GM12873 (cell line): ENCODE measurements around the gene TMEM233.

Source experiments
- CTCF ChIP-seq: IDR thresholded peaks from 2 replicates; pipeline ENCODE4 v1.5.1; 2012; ENCODE audit warnings: low read depth, mild to moderate bottlenecking, moderate library complexity, low read length, control low read depth; ENCODE audit not compliant: insufficient read depth; ENCODE audit errors: missing control alignments

The TMEM233 gene

DNA sequence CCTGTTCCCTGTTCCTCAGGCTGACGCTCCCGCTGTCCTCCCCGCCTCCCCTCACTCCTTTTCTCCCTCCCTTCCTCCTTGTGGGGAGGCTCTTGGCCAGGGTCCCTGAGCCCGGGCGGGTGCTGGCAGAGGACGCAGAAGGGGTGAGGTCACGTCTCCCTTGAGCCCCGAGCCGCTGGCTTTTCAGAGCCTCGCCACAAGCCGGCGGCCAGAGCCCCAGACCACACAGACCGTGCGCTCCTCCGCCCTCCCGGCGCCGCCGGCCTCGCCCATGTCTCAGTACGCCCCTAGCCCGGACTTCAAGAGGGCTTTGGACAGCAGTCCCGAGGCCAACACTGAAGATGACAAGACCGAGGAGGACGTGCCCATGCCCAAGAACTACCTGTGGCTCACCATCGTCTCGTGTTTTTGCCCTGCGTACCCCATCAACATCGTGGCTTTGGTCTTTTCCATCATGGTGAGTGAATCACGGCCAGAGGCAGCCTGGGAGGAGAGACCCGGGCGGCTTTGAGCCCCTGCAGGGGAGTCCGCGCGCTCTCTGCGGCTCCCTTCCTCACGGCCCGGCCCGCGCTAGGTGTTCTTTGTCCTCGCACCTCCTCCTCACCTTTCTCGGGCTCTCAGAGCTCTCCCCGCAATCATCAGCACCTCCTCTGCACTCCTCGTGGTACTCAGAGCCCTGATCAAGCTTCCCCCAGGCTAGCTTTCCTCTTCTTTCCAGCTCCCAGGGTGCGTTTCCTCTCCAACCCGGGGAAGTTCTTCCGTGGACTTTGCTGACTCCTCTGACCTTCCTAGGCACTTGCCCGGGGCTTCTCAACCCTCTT, at the start of gene TMEM233:
TSS of gene TMEM233 (plus strand) at position 197 of the 821 bp plus-strand sequence. CDS start at position 272, 75 bp downstream.
- TF ChIP-seq CTCF, result no peak

GRCh38 chr12:119544765-119545625, 48.6 kb upstream of the TMEM233 start:
- peak; percentile 88 for TF ChIP-seq CTCF

DNA sequence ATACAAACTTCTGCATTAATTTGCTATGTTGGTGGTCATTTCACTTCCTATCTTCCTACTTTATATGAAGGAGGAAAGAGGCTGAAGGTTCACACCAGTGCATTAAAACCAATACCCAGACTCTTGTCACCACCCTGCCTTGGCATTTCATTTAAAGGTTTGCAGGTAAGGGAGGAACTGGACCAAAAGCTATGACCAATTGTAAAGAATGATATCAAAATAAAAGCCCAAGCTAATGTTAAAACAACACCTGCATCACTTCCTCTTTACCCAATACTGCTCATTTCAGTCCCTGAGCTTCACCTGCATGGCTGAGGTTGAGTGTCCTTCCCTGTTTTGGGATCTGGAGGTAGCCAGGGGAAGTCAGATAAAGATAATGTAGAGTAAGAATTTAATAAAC, 47.2 kb upstream of the TMEM233 start:
- no peak for TF ChIP-seq CTCF

GRCh38 chr12:119547001-119547400, 46.6 kb upstream of the TMEM233 start:
- TF ChIP-seq CTCF, result no peak

DNA sequence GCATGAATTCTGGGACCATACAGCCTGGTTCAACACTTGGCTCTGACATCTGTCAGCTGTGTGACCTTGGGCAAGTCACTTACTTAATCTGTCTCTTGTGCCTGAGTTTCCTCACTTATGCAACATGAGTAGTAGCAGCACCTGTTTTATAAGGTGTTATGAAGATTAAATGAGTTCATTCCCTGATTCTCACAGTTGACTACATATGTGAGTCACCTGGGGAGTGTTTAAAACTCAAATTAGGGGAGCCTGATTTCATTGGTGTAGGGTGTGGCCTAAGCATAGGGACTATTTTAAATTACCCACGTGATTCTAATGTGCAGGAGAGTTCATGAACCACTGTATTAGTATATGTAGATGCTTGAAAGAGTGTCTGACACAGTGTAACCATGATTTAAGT, 36.7 kb upstream of the TMEM233 start:
- TF ChIP-seq CTCF, result no peak

GRCh38 chr12:119565404-119565803, 28.2 kb upstream of the TMEM233 start:
- no peak for TF ChIP-seq CTCF

GRCh38 chr12:119570771-119571170, 22.8 kb upstream of the TMEM233 start:
- TF ChIP-seq CTCF, result no peak
